CD4-positive, alpha-beta T cell (primary cell): ENCODE measurements around the gene STXBP3. TPM values are rescaled to one million over a fixed set of nuclear protein-coding genes. Genes with fewer than 3 reads are reported as not detected.

Experiments used
- ATAC-seq: fragments of 200-7000 bp; cut with Tn5 transposase; one replicate; pipeline ENCODE4 v1.10.0; 2022; ENCODE audit warnings: mild to moderate bottlenecking; ENCODE audit not compliant: poor library complexity
- CTCF ChIA-PET: fragments of 350-600 bp; sonication (Branson Sonifier 250); formaldehyde crosslinking; loops from one replicate; lab custom pipeline; 2021; ENCODE audit warnings: antibody characterized with exemption, inconsistent platforms; lab: Charles Lee
- POLR2A ChIA-PET: fragments of 350-600 bp; sonication (Branson Sonifier 250); formaldehyde crosslinking; loops from one replicate; lab custom pipeline; 2021; ENCODE audit warnings: antibody characterized with exemption, inconsistent platforms; lab: Charles Lee
- DNase-seq, 14 experiments: peaks; one replicate each; pipeline ENCODE4 v3.0.0-alpha.2; 2013 to 2020; ENCODE audit warnings: mixed read lengths in 2 of 14
- H3K27ac ChIP-seq, 2 donors: one replicate each; pipeline versions ENCODE4 v1.5.1 to v1.7.0; 2013; ENCODE audit warnings: low read length in 2 of 2, low read depth in 1 of 2, mild to moderate bottlenecking in 1 of 2
- H3K27me3 ChIP-seq, 2 experiments: 1 replicate in 1 of 2; 2 replicates in 1 of 2; pipeline versions ENCODE4 v1.6.1 to v1.7.0; 2013; ENCODE audit warnings: low read length in 2 of 2, control low read depth in 1 of 2, mild to moderate bottlenecking in 1 of 2, moderate library complexity in 1 of 2; ENCODE audit not compliant: insufficient read depth in 2 of 2, control insufficient read depth in 1 of 2
- H3K36me3 ChIP-seq: one replicate; pipeline ENCODE4 v1.6.1; 2013; ENCODE audit warnings: low read length, control low read depth; ENCODE audit not compliant: insufficient read depth
- H3K4me1 ChIP-seq: one replicate; pipeline ENCODE4 v1.6.1; 2013; ENCODE audit warnings: low read length, control low read depth; ENCODE audit not compliant: insufficient read depth
- H3K4me3 ChIP-seq: one replicate; pipeline ENCODE4 v1.5.1; 2013; ENCODE audit warnings: mild to moderate bottlenecking, low read length, moderate library complexity
- H3K9me3 ChIP-seq, 2 experiments: 1 replicate in 1 of 2; 2 replicates in 1 of 2; pipeline versions ENCODE4 v1.6.1 to v1.7.0; 2013; ENCODE audit warnings: low read length in 2 of 2, mild to moderate bottlenecking in 2 of 2, control low read depth in 1 of 2, moderate library complexity in 1 of 2; ENCODE audit not compliant: control insufficient read depth in 1 of 2, insufficient read depth in 1 of 2
- H3K27ac Mint-ChIP-seq: one replicate; pipeline ENCODE4 v1.8.0; 2020; ENCODE audit warnings: mixed read lengths
- H3K27me3 Mint-ChIP-seq: one replicate; pipeline ENCODE4 v1.8.0; 2021; ENCODE audit warnings: mixed read lengths
- H3K36me3 Mint-ChIP-seq: one replicate; pipeline ENCODE4 v1.8.0; 2021; ENCODE audit warnings: low read depth, mixed read lengths
- H3K4me1 Mint-ChIP-seq: one replicate; pipeline ENCODE4 v1.8.0; 2021; ENCODE audit warnings: low read depth, mixed read lengths
- H3K4me3 Mint-ChIP-seq: one replicate; pipeline ENCODE4 v1.8.0; 2020; ENCODE audit warnings: mild to moderate bottlenecking, mixed read lengths
- H3K9me3 Mint-ChIP-seq: one replicate; pipeline ENCODE4 v1.8.0; 2020; ENCODE audit warnings: mixed read lengths
- CTCF ChIP-seq: fragments of 200-600 bp; IDR thresholded peaks from one replicate; pipeline ENCODE4 v1.8.0; 2022; ENCODE audit warnings: antibody characterized with exemption, mild to moderate bottlenecking
- intact Hi-C, 2 experiments: fragments of 100-400 bp; cut with DNase I in 1 of 2; cut with micrococcal nuclease in 1 of 2; formaldehyde crosslinking; loops; one replicate each; pipeline versions ENCODE4 v1.15.1 to v1.9.0; 2023 to 2025; cut with DNase I, micrococcal nuclease
- total RNA-seq, 174 experiments: library from RNA in 2 of 174; stranded (reverse) in 2 of 174; gene quantifications; one replicate each; pipeline ENCODE4 v1.2.3 and lab custom pipeline; 2021 to 2026

Gene STXBP3
- total RNA-seq, 2 experiments from 2014 or later: 41.6 to 50.5 TPM

- ChIA-PET CTCF (interaction anchor here (1.1 to 1.3 kb wide), 2 partner anchors 12 to 158 kb away, joined by 3 to 4 read pairs; partner anchors contain the start of gene EEIG2), POLR2A (no interaction called here)
- no peaks in the 10 kb centered on the region for H3K36me3 Mint-ChIP-seq
Observed at GRCh38 chr1:108717774-108718316, 28.6 kb upstream of the STXBP3 start.

GRCh38 chr1:108718927-108719655 lies 27.4 kb upstream of the STXBP3 start:
- DNase-seq (no peak), ATAC-seq (no peak)
- H3K36me3 Mint-ChIP-seq: no peaks in the 10 kb centered on the region
- Histone ChIP-seq H3K36me3 (no peaks in the 10 kb centered on the region), H3K4me1 (no peaks in the 10 kb centered on the region), H3K27ac (no peak overlapping the region), H3K27me3 (no peaks in the 10 kb centered on the region), H3K9me3 (no peaks in the 10 kb centered on the region), H3K4me3 (no peak overlapping the region)
- H3K27me3 Mint-ChIP-seq: peaks cover 8% of the 10 kb centered on the region
- ChIA-PET POLR2A (interaction anchor here (1.3 kb wide), 2 partner anchors 14 to 27 kb away, joined by 3 to 4 read pairs; partner anchors contain the start of gene PRPF38B), CTCF (interaction anchor here (0.6 to 0.7 kb wide), 2 partner anchors 90 to 193 kb away, joined by 3 read pairs; no protein-coding TSS in a partner anchor)
- H3K4me3 Mint-ChIP-seq: no peak overlapping the region
- intact Hi-C loops: no loop called here
- TF ChIP-seq CTCF: no peak
- no peaks in the 10 kb centered on the region for H3K4me1 Mint-ChIP-seq
- no peaks in the 10 kb centered on the region for H3K9me3 Mint-ChIP-seq
- H3K27ac Mint-ChIP-seq: no peak overlapping the region

More at GRCh38 chr1:108717774-108718316, 28.6 kb upstream of the STXBP3 start:
- Histone ChIP-seq H3K9me3 (no peaks in the 10 kb centered on the region), H3K36me3 (no peaks in the 10 kb centered on the region), H3K4me3 (no peak overlapping the region), H3K27ac (no peak overlapping the region), H3K4me1 (no peaks in the 10 kb centered on the region), H3K27me3 (no peaks in the 10 kb centered on the region)
- no peaks in the 10 kb centered on the region for H3K4me1 Mint-ChIP-seq
- no peak overlapping the region for H3K27ac Mint-ChIP-seq
- intact Hi-C loops: no loop called here
- no peaks in the 10 kb centered on the region for H3K9me3 Mint-ChIP-seq
- no peak for TF ChIP-seq CTCF
- H3K4me3 Mint-ChIP-seq: no peak overlapping the region
- H3K27me3 Mint-ChIP-seq: peaks cover 8% of the 10 kb centered on the region
- ATAC-seq (no peak), DNase-seq (no peak)

- Mint-ChIP-seq H3K36me3 (no peaks in the 10 kb centered on the region), H3K27me3 (peaks cover 8% of the 10 kb centered on the region), H3K4me1 (no peaks in the 10 kb centered on the region), H3K4me3 (no peak overlapping the region), H3K27ac (no peak overlapping the region), H3K9me3 (no peaks in the 10 kb centered on the region)
- intact Hi-C loops: no loop called here
- H3K27me3 ChIP-seq: no peaks in the 10 kb centered on the region
- TF ChIP-seq CTCF: no peak
- H3K27ac ChIP-seq: no peak overlapping the region
- no peak for ATAC-seq
- H3K4me1 ChIP-seq: no peaks in the 10 kb centered on the region
- H3K4me3 ChIP-seq: no peak overlapping the region
- no peaks in the 10 kb centered on the region for H3K36me3 ChIP-seq
- DNase-seq: no peak
- ChIA-PET POLR2A (interaction anchor here (1.3 kb wide), 2 partner anchors 15 to 27 kb away, joined by 3 to 4 read pairs; partner anchors contain the start of gene PRPF38B), CTCF (interaction anchor here (0.7 kb wide), 1 partner anchor 90 kb away, joined by 3 read pairs; no protein-coding TSS in a partner anchor)
- no peaks in the 10 kb centered on the region for H3K9me3 ChIP-seq
Observed at GRCh38 chr1:108719656-108720435, 26.6 kb upstream of the STXBP3 start.
